HepG2 (cell line): ENCODE results near the gene RFFL. TPM values are rescaled to one million over a fixed set of nuclear protein-coding genes. Genes with fewer than 3 reads are reported as not detected.
A peak's percentile ranks its signal among the peaks of the same experiment; 100 is the strongest.

ENCODE experiments used
- ATAC-seq: fragments of 200-7000 bp; cut with Tn5 transposase; 3 replicates; pipeline ENCODE4 v1.9.1; 2020; ENCODE audit warnings: mild to moderate bottlenecking, moderate library complexity
- Bru-seq: library from RNA; stranded (reverse); fragments of 400-500 nt; gene quantifications from one replicate; lab custom pipeline; 2021; lab: Mats Ljungman, UMichigan
- BruChase-seq, 2 experiments: library from RNA; stranded (reverse); fragments of 400-500 nt; gene quantifications; one replicate each; lab custom pipeline; 2021; lab: Mats Ljungman, UMichigan
- BruUV-seq: library from RNA; stranded (reverse); fragments of 400-500 nt; replicated peaks from 2 replicates; lab custom pipeline; 2021; lab: Mats Ljungman, UMichigan
- CTCF ChIA-PET: fragments of 300-600 bp; formaldehyde crosslinking; extraction: SDS; loops from one replicate; lab custom pipeline; 2021; ENCODE audit warnings: low total read pairs, inconsistent platforms, low intra/inter-chr PET ratio; lab: Yijun Ruan, JAX
- POLR2A ChIA-PET: fragments of 350-600 bp; sonication (Branson Sonifier 250); formaldehyde crosslinking; loops from one replicate; lab custom pipeline; 2020; ENCODE audit warnings: antibody characterized with exemption, inconsistent platforms; lab: Yijun Ruan, JAX
- DNase-seq: peaks from one replicate; pipeline ENCODE4 v3.0.0-alpha.2; 2015; ENCODE audit warnings: low spot score
- FAIRE-seq: peaks from 3 replicates; lab custom pipeline; 2011; peaks lifted over from hg19 to GRCh38; lab: Jason Lieb, UNC
- H2AFZ ChIP-seq: one replicate; pipeline ENCODE4 v1.6.1; 2011; ENCODE audit warnings: low read length, inconsistent platforms
- H3K27ac ChIP-seq: fragments of 300-600 bp; 3 replicates; pipeline ENCODE4 v1.8.0; 2011; ENCODE audit warnings: mixed run types, mild to moderate bottlenecking, mixed read lengths, low read length, inconsistent platforms; ENCODE audit not compliant: insufficient read depth; ENCODE audit errors: extremely low read length
- H3K27me3 ChIP-seq, 2 experiments: fragments of 200-600 bp in 1 of 2; 2 replicates in 1 of 2; 3 replicates in 1 of 2; pipeline versions ENCODE4 v1.6.0 to v1.8.0; 2011; ENCODE audit warnings: low read length in 2 of 2, mild to moderate bottlenecking in 2 of 2, moderate library complexity in 2 of 2, inconsistent platforms in 1 of 2; ENCODE audit not compliant: insufficient read depth in 2 of 2, control insufficient read depth in 1 of 2
- H3K36me3 ChIP-seq, 2 experiments: fragments of 200-600 bp in 1 of 2; replicated peaks in 1 of 2; 2 replicates in 1 of 2; 3 replicates in 1 of 2; pipeline versions ENCODE4 v1.5.1 to v1.8.0; 2011; ENCODE audit warnings: low read length in 2 of 2, inconsistent platforms in 1 of 2; ENCODE audit not compliant: insufficient read depth in 2 of 2, control insufficient read depth in 1 of 2
- H3K4me1 ChIP-seq: 2 replicates; pipeline ENCODE4 v1.5.1; 2012; ENCODE audit warnings: low read length, inconsistent platforms; ENCODE audit not compliant: insufficient read depth
- H3K4me2 ChIP-seq: 2 replicates; pipeline ENCODE4 v1.6.0; 2011; ENCODE audit warnings: low read depth, low read length, inconsistent platforms
- H3K4me3 ChIP-seq, 3 experiments: fragments of 200-600 bp in 1 of 3; sonication (generic), shearing (Covaris generic) in 1 of 3; replicated peaks in 1 of 3; 2 replicates each; pipeline ENCODE4 v1.5.1; 2011 to 2016; ENCODE audit warnings: low read length in 3 of 3, inconsistent platforms in 2 of 3, low read depth in 2 of 3, mild to moderate bottlenecking in 2 of 3, control low read depth in 1 of 3, mixed read lengths in 1 of 3; ENCODE audit not compliant: insufficient read depth in 1 of 3
- H3K79me2 ChIP-seq: one replicate; pipeline ENCODE4 v1.6.1; 2011; ENCODE audit warnings: low read length, inconsistent platforms; ENCODE audit not compliant: insufficient read depth
- H3K9ac ChIP-seq: 2 replicates; pipeline ENCODE4 v1.6.0; 2011; ENCODE audit warnings: mild to moderate bottlenecking, low read depth, low read length, inconsistent platforms; ENCODE audit not compliant: insufficient read depth
- H3K9me3 ChIP-seq: 2 replicates; pipeline ENCODE4 v1.5.1; 2012; ENCODE audit warnings: mild to moderate bottlenecking, low read length
- H4K20me1 ChIP-seq: 2 replicates; pipeline ENCODE4 v1.6.0; 2011; ENCODE audit warnings: inconsistent platforms, mild to moderate bottlenecking, low read length, moderate library complexity; ENCODE audit not compliant: insufficient read depth
- ARNTL ChIP-seq: sonication (generic); formaldehyde crosslinking; IDR thresholded peaks from 2 replicates; pipeline ENCODE4 v1.4.0; 2020; ENCODE audit warnings: mild to moderate bottlenecking, missing genetic modification reagents
- ATAD3A ChIP-seq: sonication (generic); formaldehyde crosslinking; IDR thresholded peaks from 2 replicates; pipeline ENCODE4 v1.4.0; 2020; ENCODE audit warnings: missing genetic modification reagents
- BATF2 ChIP-seq: sonication (generic); formaldehyde crosslinking; IDR thresholded peaks from 2 replicates; pipeline ENCODE4 v1.8.0; 2022; ENCODE audit warnings: mild to moderate bottlenecking, missing genetic modification reagents, moderate library complexity
- EP300 ChIP-seq, 3 experiments: sonication (generic) in 1 of 3; formaldehyde crosslinking in 1 of 3; IDR thresholded peaks; 2 replicates each; pipeline versions ENCODE4 v1.5.1 to v1.6.1; 2011 to 2020; ENCODE audit warnings: low read depth in 2 of 3, low read length in 2 of 3, borderline replicate concordance in 1 of 3, improper control_type of control experiment in 1 of 3, mild to moderate bottlenecking in 1 of 3, missing genetic modification reagents in 1 of 3, moderate library complexity in 1 of 3
- FOSL1 ChIP-seq: sonication (generic); formaldehyde crosslinking; IDR thresholded peaks from 2 replicates; pipeline ENCODE4 v1.9.0; 2021; ENCODE audit warnings: missing genetic modification reagents, borderline replicate concordance
- HIVEP1 ChIP-seq: sonication (generic); formaldehyde crosslinking; IDR thresholded peaks from 2 replicates; pipeline ENCODE4 v1.4.0; 2020; ENCODE audit warnings: mild to moderate bottlenecking, missing genetic modification reagents
- KDM1A ChIP-seq: IDR thresholded peaks from 2 replicates; pipeline ENCODE4 v1.6.1; 2016; ENCODE audit warnings: missing compliant biosample characterization
- POLR2A ChIP-seq, 2 experiments: IDR thresholded peaks; 2 replicates each; pipeline ENCODE4 v1.6.1; 2011; ENCODE audit warnings: low read depth in 2 of 2, low read length in 2 of 2, mild to moderate bottlenecking in 1 of 2, moderate library complexity in 1 of 2; ENCODE audit not compliant: insufficient read depth in 1 of 2
- SMC3 ChIP-seq: IDR thresholded peaks from 2 replicates; pipeline ENCODE4 v1.6.1; 2011; ENCODE audit warnings: low read length, improper control_type of control experiment
- TARDBP ChIP-seq: sonication (generic); formaldehyde crosslinking; IDR thresholded peaks from 2 replicates; pipeline ENCODE4 v1.8.0; 2022; ENCODE audit warnings: mild to moderate bottlenecking, missing genetic modification reagents
- U2AF1 ChIP-seq: fragments of 200-400 bp; formaldehyde crosslinking; optimal IDR thresholded peaks from 2 replicates; pipeline ENCODE3; 2017; ENCODE audit warnings: mild to moderate bottlenecking, low read depth, low read length
- ZBTB26 ChIP-seq: IDR thresholded peaks from 2 replicates; pipeline ENCODE4 v1.6.1; 2016; ENCODE audit warnings: missing compliant biosample characterization, missing genetic modification reagents, borderline replicate concordance
- ZNF205 ChIP-seq: IDR thresholded peaks from 2 replicates; pipeline ENCODE4 v1.6.1; 2018; ENCODE audit warnings: missing biosample characterization, missing genetic modification reagents
- ZNF367 ChIP-seq: sonication (generic); formaldehyde crosslinking; IDR thresholded peaks from 2 replicates; pipeline ENCODE4 v1.4.0; 2020; ENCODE audit warnings: missing genetic modification reagents, borderline replicate concordance
- WGBS: methylation state at CpG from one replicate; pipeline ENCODE4 v1.1.6; 2017; ENCODE audit warnings: low lambda C conversion rate; 5-methylcytosine and 5-hydroxymethylcytosine counted together
- in situ Hi-C: cut with HindIII; loops from 2 replicates; pipeline ENCODE4 v1.10.0; 2017; ENCODE audit warnings: low pct_unique_long_range_greater_than_20kb; ENCODE audit not compliant: extremely low pct_ligation_motif_present
- intact Hi-C: fragments of 100-400 bp; cut with micrococcal nuclease; formaldehyde crosslinking; loops from one replicate; pipeline ENCODE4 v1.10.0; 2022; ENCODE audit not compliant: unreplicated experiment
- long read RNA-seq, 2 experiments: library from RNA in 1 of 2; library from polyadenylated mRNA in 1 of 2; stranded (forward) in 1 of 2; unstranded in 1 of 2; transcript quantifications; one replicate each; pipeline ENCODE4 v2.0.0, GENCODE V29; 2019 to 2022
- polyA minus RNA-seq, 3 experiments: library from RNA; depleted of rRNA, polyadenylated mRNA; stranded (reverse); fragments of >200 nt; gene quantifications; 2 replicates each; pipeline ENCODE4 v1.2.3, GENCODE V29; 2011; ENCODE audit warnings: low replicate concordance in 1 of 3
- polyA plus RNA-seq, 8 experiments: library from polyadenylated mRNA; depleted of rRNA in 3 of 8; stranded (reverse) in 7 of 8; unstranded in 1 of 8; fragments of >200 nt; fragmentation: Illumina TruSeq in 4 of 8; extraction: Trizol in 4 of 8; gene quantifications; 2 replicates each; pipeline versions ENCODE4 v1.2.1 to v1.2.3, GENCODE V29; 2011 to 2016; ENCODE audit warnings: low read depth in 4 of 8, missing spikeins in 1 of 8, mixed read lengths in 1 of 8; ENCODE audit not compliant: insufficient read depth in 1 of 8
- total RNA-seq, 5 experiments: library from RNA; depleted of rRNA; stranded (reverse); fragments of >200 nt; fragmentation: Illumina TruSeq; extraction: Trizol; gene quantifications; 2 replicates each; pipeline ENCODE4 v1.2.3, GENCODE V29; 2016; ENCODE audit warnings: low read depth in 1 of 5

Gene RFFL
- 24.3 and 36.7 TPM in 2 replicates for total RNA-seq (2016; rRNA removed; fragmentation: Illumina TruSeq; extraction: Trizol)
- total RNA-seq (2016; cell fraction: cytosol; rRNA removed; fragmentation: Illumina TruSeq; extraction: Trizol; ENCODE audit: low read depth), result 11.0 and 13.7 TPM in 2 replicates
- total RNA-seq (2016; cell fraction: insoluble cytoplasmic fraction; rRNA removed; fragmentation: Illumina TruSeq; extraction: Trizol), result 22.7 and 31.6 TPM in 2 replicates
- total RNA-seq (2016; cell fraction: membrane; rRNA removed; fragmentation: Illumina TruSeq; extraction: Trizol), result 39.1 and 40.3 TPM in 2 replicates
- 13.3 and 16.7 TPM in 2 replicates for total RNA-seq (2016; cell fraction: nucleus; rRNA removed; fragmentation: Illumina TruSeq; extraction: Trizol)
- 45.0 and 48.6 TPM in 2 replicates for polyA plus RNA-seq (2011; rRNA removed)
- 37.7 and 39.6 TPM in 2 replicates for polyA plus RNA-seq (2011; cell fraction: cytosol; rRNA removed)
- polyA plus RNA-seq (2011; cell fraction: nucleus; rRNA removed), result 15.8 and 19.4 TPM in 2 replicates
- polyA plus RNA-seq (2012), result 25.0 and 25.8 TPM in 2 replicates
- 11.2 and 16.3 TPM in 2 replicates for polyA plus RNA-seq (2016; cell fraction: cytosol; fragmentation: Illumina TruSeq; extraction: Trizol; ENCODE audit: low read depth)
- polyA plus RNA-seq (2016; cell fraction: insoluble cytoplasmic fraction; fragmentation: Illumina TruSeq; extraction: Trizol; ENCODE audit: low read depth), result 27.5 and 31.8 TPM in 2 replicates
- 21.0 and 25.2 TPM in 2 replicates for polyA plus RNA-seq (2016; cell fraction: membrane; fragmentation: Illumina TruSeq; extraction: Trizol; ENCODE audit: low read depth)
- 21.9 and 23.1 TPM in 2 replicates for polyA plus RNA-seq (2016; cell fraction: nucleus; fragmentation: Illumina TruSeq; extraction: Trizol; ENCODE audit: insufficient read depth, low read depth)
- 73.6 and 201 TPM in 2 replicates for polyA minus RNA-seq (2011; rRNA and poly(A)+ RNA removed; ENCODE audit: low replicate concordance)
- 42.6 and 53.0 TPM in 2 replicates for polyA minus RNA-seq (2011; cell fraction: cytosol; rRNA and poly(A)+ RNA removed)
- 26.3 and 29.8 TPM in 2 replicates for polyA minus RNA-seq (2011; cell fraction: nucleus; rRNA and poly(A)+ RNA removed)
- Bru-seq, nascent RNA, result percentile 82 among the genes with signal in this experiment
- BruChase-seq, experiment 1, labeled RNA remaining after a 6-hour chase, result percentile 96 among the genes with signal in this experiment
- BruChase-seq, experiment 2, labeled RNA remaining after a 2-hour chase, result percentile 95 among the genes with signal in this experiment
- long read RNA-seq, experiment 1, full-length matches to known transcripts, result 15 of 39 reads
- long read RNA-seq, experiment 1, partial matches to known transcripts, result 1 of 39 reads
- long read RNA-seq, experiment 1, other reads (novel, unspliced or antisense), result 23 of 39 reads
- long read RNA-seq, experiment 2, full-length matches to known transcripts, result 9 of 49 reads
- long read RNA-seq, experiment 2, partial matches to known transcripts, result 6 of 49 reads
- long read RNA-seq, experiment 2, other reads (novel, unspliced or antisense), result 34 of 49 reads

- FAIRE-seq (peak; percentile 90), ATAC-seq (peak; percentile 99), DNase-seq (peak; percentile 98)
- WGBS, result 0% methylated on average over 5 of the region's 6 CpGs
- Histone ChIP-seq H3K79me2 (peaks cover 69% of the 10 kb centered on the region), H3K9me3 (no peaks in the 10 kb centered on the region), H3K27ac (peak within 1 kb of the TSS; percentile 95), H3K4me3 (peak within 1 kb of the TSS; percentile 15 to 50 (median 35)), H3K4me2 (peak within 1 kb of the TSS; percentile 75), H4K20me1 (no peaks in the 10 kb centered on the region), H3K27me3 (no peaks in the 10 kb centered on the region), H3K36me3 (peaks cover 0 to 2% of the 10 kb centered on the region in 2 experiments; a peak in 1 of 5 replicates), H3K4me1 (peaks cover 96% of the 10 kb centered on the region), H2AFZ (no peak within 1 kb of the TSS), H3K9ac (peak within 1 kb of the TSS; percentile 70)
- intact Hi-C loops, result loop anchor here (1.0 kb wide), 2 partner anchors 12 to 25 kb away; no protein-coding TSS in a partner anchor
- BruUV-seq, result TSS peak; percentile 98
- ChIA-PET CTCF (no interaction called here), POLR2A (interaction anchor here (0.8 to 4.6 kb wide), 15 partner anchors 9 to 745 kb away, joined by 3 to 57 read pairs (median 7); partner anchors contain the start of genes LIG3 and RAD51D)
- in situ Hi-C loops, result no loop called here
- 0 out of 2 replicates have a peak, but pooled peaks have one; percentile 22 for TF ChIP-seq KDM1A (CRISPR knock-in tag)
- TF ChIP-seq ZNF367 (CRISPR knock-in tag), result no peak
- TF ChIP-seq POLR2A (IDR thresholded peaks at IDR 0.05; ENCODE audit: insufficient read depth in 1 of 2, low read depth in 2 of 2, low read length in 2 of 2), result peak; percentile 60 to 87
- no peak for TF ChIP-seq ATAD3A (CRISPR knock-in tag)
- no peak for TF ChIP-seq U2AF1
- TF ChIP-seq ZNF205 (CRISPR knock-in tag), result 0 out of 2 replicates have a peak, but pooled peaks have one; percentile 25
- TF ChIP-seq EP300 (IDR thresholded peaks at IDR 0.05; ENCODE audit: low read depth in 2 of 2, low read length in 2 of 2), result peak; percentile 86 to 88; a peak in 3 of 4 replicates
- peak; percentile 93 for TF ChIP-seq EP300 (CRISPR knock-in tag; IDR thresholded peaks at IDR 0.05; ENCODE audit: borderline replicate concordance)
- peak; percentile 74 for TF ChIP-seq ZBTB26
- peak; percentile 70 for TF ChIP-seq SMC3
- peak; percentile 59 for TF ChIP-seq ARNTL (CRISPR knock-in tag)
- peak; percentile 65; the same call in 1 of the 2 replicates for TF ChIP-seq HIVEP1 (CRISPR knock-in tag)
- peak; percentile 85 for TF ChIP-seq FOSL1 (CRISPR knock-in tag)
- TF ChIP-seq TARDBP, result peak; percentile 54; the same call in 1 of the 2 replicates
- no peak for TF ChIP-seq BATF2 (CRISPR knock-in tag)
Measured at GRCh38 chr17:35063514-35064223, at the start of gene RFFL. Gene RFFL (minus strand): TSS chr17:35063707. CDS start chr17:35026553, 37,154 bp downstream.
